ENCODE data around the gene SLC1A1. TPM values are rescaled to one million over a fixed set of nuclear protein-coding genes. Genes with fewer than 3 reads are reported as not detected.
"Not testable (repeated sequence)": the region's sequence is repeated elsewhere in the genome, so short reads cannot be mapped to it uniquely, and the experiment has no call there.

The SLC1A1 gene
- polyA plus RNA-seq, 3 donors = 17.6 to 26.7 (median 18.7) TPM

- DNase-seq (ENCODE audit: extremely low read depth in 1 of 11, low read depth in 9 of 11, low spot score in 4 of 11) = no peak
Measured at GRCh38 chr9:4592886-4593285, 102.6 kb downstream of the SLC1A1 start.

GRCh38 chr9:4594545-4594944, 104.3 kb downstream of the SLC1A1 start:
- no peak for DNase-seq (ENCODE audit: extremely low read depth in 1 of 11, low read depth in 9 of 11, low spot score in 4 of 11)

- no peak for DNase-seq (ENCODE audit: extremely low read depth in 1 of 11, low read depth in 9 of 11, low spot score in 4 of 11)
Measured at GRCh38 chr9:4594994-4595393, 104.7 kb downstream of the SLC1A1 start.

GRCh38 chr9:4596165-4596922, 106.1 kb downstream of the SLC1A1 start:
- no peak for DNase-seq (ENCODE audit: extremely low read depth in 1 of 11, low read depth in 9 of 11, low spot score in 4 of 11)

DNA sequence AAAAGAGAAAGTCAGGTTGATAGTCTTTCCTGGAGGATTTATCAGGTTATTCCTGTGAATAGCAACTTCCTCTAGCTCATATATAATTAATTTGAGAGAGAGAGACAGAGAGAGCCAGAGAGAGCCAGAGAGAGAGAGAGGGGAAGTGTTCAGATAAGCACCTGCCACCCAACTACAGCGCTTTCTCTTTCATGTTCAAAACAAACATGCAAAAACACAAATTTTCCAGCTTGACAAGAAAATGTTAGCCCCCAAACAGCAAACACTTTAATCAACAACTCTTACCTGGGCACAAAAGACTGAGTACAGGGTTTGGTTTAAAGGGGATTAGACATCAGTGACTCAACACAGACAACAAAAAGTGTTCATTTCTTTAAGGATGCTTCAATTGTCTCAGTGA, 110.1 kb downstream of the SLC1A1 start:
- DNase-seq (ENCODE audit: extremely low read depth in 1 of 11, low read depth in 9 of 11, low spot score in 4 of 11) = no peak

DNA sequence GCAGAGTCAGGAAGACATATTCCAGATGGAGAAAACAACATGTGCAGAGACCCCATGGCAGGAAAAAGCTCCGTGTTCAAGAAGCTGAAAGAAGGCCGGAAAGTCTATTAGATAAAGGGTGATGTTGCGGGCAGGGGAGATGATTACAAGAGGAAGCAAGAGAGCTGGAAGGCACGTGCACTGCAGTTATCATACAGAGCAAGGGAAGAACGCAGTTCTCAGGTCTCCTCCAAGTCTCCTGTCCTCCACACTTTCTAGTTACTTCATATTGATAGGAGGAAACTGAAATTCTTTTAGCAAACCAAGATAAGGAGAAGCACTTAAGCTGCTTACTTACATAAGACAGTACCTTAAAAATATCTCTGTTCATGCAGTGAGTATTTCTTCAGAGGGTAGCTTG, 113.6 kb downstream of the SLC1A1 start:
- no peak for DNase-seq (ENCODE audit: extremely low read depth in 1 of 11, low read depth in 9 of 11, low spot score in 4 of 11)

- DNase-seq (ENCODE audit: extremely low read depth in 1 of 11, low read depth in 9 of 11, low spot score in 4 of 11) = peak; percentile 22 to 72 (median 56)
Measured at GRCh38 chr9:4604678-4605095, 114.4 kb downstream of the SLC1A1 start.

DNA sequence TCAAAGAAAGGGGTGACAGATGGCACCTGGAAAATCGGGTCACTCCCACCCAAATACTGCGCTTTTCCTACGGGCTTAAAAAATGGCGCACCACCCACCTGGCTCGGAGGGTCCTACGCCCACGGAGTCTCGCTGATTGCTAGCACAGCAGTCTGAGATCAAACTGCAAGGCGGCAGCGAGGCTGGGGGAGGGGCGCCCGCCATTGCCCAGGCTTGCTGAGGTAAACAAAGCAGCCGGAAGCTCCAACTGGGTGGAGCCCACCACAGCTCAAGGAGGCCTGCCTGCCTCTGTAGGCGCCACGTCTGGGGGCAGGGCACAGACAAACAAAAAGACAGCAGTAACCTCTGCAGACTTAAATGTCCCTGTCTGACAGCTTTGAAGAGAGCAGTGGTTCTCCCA, 115.8 kb downstream of the SLC1A1 start:
- not testable (repeated sequence) for DNase-seq (ENCODE audit: extremely low read depth in 1 of 11, low read depth in 9 of 11, low spot score in 4 of 11)

DNA sequence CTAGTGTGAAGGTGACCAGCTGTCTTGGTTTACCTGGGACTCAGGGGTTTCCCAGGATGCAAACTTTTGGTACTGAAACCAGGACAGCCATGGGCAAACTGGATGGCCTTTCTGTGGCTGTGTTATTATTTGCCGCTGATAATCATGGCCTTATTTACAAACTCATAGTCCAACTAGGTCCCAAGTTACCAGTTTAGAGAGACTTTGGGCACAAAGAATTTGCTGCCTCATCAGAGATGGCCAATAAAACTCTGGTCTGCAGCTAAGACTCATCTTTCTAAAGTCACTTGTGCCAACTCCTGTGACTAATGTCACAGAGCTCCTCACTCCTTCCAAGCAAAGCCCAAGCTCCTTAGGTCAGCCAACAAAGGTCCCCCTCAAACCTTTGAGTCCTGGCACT, 124.4 kb downstream of the SLC1A1 start:
- DNase-seq (ENCODE audit: extremely low read depth in 1 of 11, low read depth in 9 of 11, low spot score in 4 of 11) = no peak

GRCh38 chr9:4615251-4615650, 125.0 kb downstream of the SLC1A1 start:
- DNase-seq (ENCODE audit: extremely low read depth in 1 of 11, low read depth in 9 of 11, low spot score in 4 of 11) = no peak

DNA sequence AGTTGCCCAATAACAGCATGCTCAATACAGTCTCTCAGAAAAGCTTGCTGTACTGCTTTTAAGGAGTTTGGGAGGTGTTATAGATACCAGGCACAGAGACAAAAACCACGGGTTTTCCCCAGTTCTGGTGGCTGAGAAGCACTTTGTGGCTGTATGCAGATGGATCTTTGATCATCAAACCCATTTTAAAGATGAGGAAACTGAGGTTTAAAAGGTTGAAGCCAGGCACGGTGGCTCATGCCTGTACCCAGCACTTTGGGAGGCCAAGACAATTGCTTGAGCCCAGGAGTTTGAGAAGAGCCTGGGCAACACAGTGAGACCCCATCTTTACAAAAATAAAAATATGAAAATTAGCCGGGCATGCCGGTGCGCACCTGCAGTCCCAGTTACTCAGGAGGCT, 125.5 kb downstream of the SLC1A1 start:
- DNase-seq (ENCODE audit: extremely low read depth in 1 of 11, low read depth in 9 of 11, low spot score in 4 of 11) = no peak

GRCh38 chr9:4617752-4618151, 127.5 kb downstream of the SLC1A1 start:
- DNase-seq (ENCODE audit: extremely low read depth in 1 of 11, low read depth in 9 of 11, low spot score in 4 of 11) = no peak

DNA sequence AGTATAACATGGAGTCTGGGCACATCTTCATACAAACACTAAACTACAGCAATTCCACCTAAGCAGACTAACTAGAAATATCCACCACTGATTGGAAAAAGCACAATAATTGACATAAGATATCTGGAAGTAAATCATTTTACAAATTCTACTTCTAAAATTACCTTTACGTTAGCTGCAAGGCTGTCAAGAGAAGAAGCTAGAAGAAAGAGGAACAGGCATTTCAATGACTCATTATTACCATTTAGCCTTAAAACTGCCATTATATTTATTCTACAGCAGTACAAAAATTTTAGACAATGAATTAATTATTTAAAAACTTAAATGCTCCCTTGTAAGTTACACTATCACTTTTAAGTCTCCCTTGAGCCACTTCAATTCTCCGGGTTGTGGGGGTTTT, 128.4 kb downstream of the SLC1A1 start:
- no peak for DNase-seq (ENCODE audit: extremely low read depth in 1 of 11, low read depth in 9 of 11, low spot score in 4 of 11)

DNA sequence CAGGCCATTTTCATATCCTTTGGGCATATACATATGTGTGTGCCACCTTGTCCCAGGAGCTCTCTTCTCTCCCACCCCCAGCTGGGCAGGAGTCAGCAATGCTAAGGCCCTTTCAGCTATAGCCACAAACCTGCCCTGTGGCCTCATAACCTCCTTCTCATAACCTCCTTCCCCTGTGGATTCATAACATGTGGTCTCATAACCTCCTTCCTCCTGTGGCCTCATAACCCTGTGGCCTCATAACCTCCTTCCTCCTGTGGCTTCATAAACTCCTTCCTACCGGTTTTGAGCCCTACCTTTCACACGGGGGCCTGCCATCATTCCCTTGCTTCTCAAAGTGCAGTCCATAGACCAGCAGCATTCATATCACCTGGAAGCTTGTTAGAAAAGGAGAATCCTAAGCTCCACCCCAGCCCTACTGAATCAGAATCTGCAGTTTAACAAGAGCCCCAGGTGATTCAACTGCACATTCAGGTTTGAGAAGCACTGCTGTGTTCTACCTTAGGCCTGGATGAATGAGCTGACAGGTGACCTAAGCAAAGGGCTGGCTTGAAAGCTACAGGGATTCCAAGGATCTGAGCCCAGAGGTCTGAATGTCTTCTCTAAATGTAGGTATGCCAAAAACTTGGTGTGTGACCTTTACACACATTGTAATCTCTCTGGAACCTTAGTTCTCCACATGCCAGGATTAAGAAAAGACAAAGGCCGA, 129.9 kb downstream of the SLC1A1 start:
- no peak for DNase-seq (ENCODE audit: extremely low read depth in 1 of 11, low read depth in 9 of 11, low spot score in 4 of 11)

- DNase-seq (ENCODE audit: extremely low read depth in 1 of 11, low read depth in 9 of 11, low spot score in 4 of 11) = no peak
Measured at GRCh38 chr9:4620881-4621555, 130.8 kb downstream of the SLC1A1 start.

DNA sequence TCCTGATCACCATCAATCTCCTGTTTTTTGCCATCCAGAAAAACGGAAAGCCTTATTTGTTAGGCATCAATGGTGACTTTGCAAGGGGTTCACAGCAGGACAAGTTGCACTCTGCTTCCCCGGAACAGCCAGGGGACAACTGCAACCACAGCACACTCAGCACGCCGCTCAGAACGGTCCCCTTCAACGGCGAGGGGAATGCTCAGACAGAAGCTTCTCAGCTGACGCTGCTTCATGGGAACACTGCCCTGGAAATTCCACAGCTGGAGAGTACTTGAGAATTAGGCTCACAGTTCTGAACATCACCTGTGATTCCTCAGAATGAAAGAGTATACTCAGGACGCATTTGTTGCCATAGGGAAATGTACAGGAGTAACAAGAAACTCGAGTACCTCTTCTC, 131.7 kb downstream of the SLC1A1 start:
- DNase-seq (ENCODE audit: extremely low read depth in 1 of 11, low read depth in 9 of 11, low spot score in 4 of 11) = no peak

GRCh38 chr9:4630836-4631235, 140.6 kb downstream of the SLC1A1 start:
- no peak for DNase-seq (ENCODE audit: extremely low read depth in 1 of 11, low read depth in 9 of 11, low spot score in 4 of 11)

Data from renal cortex interstitium (tissue), 11 donors.